Mammary epithelial cell (primary cell): ENCODE results near the gene CCDC169.

Source experiments
- CTCF ChIP-seq, 2 donors: IDR thresholded peaks in 1 of 2; conservative IDR thresholded peaks in 1 of 2; 2 replicates each; pipeline ENCODE4 v1.5.1; 2011 to 2012; ENCODE audit warnings: inconsistent platforms in 2 of 2, low read length in 2 of 2, mild to moderate bottlenecking in 2 of 2, control low read depth in 1 of 2, low read depth in 1 of 2; ENCODE audit not compliant: insufficient read depth in 1 of 2; ENCODE audit errors: extremely low read depth in 1 of 2
- EZH2 ChIP-seq: IDR thresholded peaks from 2 replicates; pipeline ENCODE4 v1.6.1; 2012; ENCODE audit warnings: low read length, inconsistent platforms, borderline replicate concordance

- TF ChIP-seq CTCF (conservative IDR thresholded peaks at IDR 0.05 in 1 of 2, IDR thresholded peaks at IDR 0.05 in 1 of 2; ENCODE audit: extremely low read depth in 1 of 2, insufficient read depth in 1 of 2, low read depth in 1 of 2, low read length in 2 of 2) = no peak
- no peak for TF ChIP-seq EZH2
These were observed 86.0 kb downstream of the CCDC169 start for GRCh38 chr13:36211567-36211966.
